ENCODE data around the gene MED27. TPM values are rescaled to one million over a fixed set of nuclear protein-coding genes. Genes with fewer than 3 reads are reported as not detected.

The MED27 gene
- total and polyA plus RNA-seq, 2 of the 4 experiments (the other 2 are of a cell fraction) = 50.2 to 63.4 TPM

DNA sequence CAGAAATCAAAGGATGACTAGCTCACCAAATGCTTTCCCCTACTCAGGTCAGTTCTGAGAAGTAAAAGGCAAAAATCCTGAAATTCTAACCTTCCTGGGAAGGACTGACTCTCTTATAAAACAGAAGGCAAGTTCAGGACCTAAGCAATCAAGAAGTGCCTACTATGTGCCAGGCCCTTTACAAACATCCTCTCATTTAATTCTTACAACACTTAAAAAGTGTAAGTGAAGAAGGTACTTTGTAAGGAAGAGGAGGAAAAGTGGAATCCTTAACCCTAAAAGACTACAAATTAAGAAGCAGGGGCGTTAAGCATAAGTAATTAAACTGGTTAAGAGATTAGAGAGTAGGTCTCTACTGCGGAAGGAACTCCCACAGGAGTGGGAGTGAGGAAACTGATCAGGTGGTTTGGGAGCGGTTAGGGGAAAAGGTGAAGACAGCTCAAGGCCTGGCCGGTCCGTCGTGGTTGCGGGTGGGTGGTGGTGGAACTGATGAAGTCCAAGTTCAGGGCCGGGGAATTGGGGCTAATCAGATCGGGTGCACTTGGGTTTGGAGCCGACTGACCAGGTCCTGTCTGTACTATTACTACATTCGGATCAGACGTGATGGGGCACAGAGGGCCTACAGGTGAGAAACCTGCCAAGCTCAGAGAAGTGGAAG lies 839 bp downstream of the MED27 start:
- peaks cover 6% of the 10 kb centered on the region for H3K36me3 ChIP-seq (ENCODE audit: control insufficient read depth, insufficient read depth, low read length)
- ATAC-seq (ENCODE audit: low read depth) = no peak
- peak overlapping the region; percentile 47; the same call in 1 of the 2 replicates for H4K91ac ChIP-seq (ENCODE audit: insufficient read depth, low read depth, low read length)
- H2BK120ac ChIP-seq (ENCODE audit: low read depth, low read length) = no peak overlapping the region
- peak overlapping the region; percentile 67 to 88 for H4K8ac ChIP-seq (ENCODE audit: low read depth in 2 of 2, low read length in 2 of 2)
- peak overlapping the region; percentile 76 for H3K23ac ChIP-seq (ENCODE audit: low read depth, low read length)
- no peak for DNase-seq
- POLR2A ChIA-PET (ENCODE audit: unreplicated experiment) = interaction anchor here (0.6 kb wide), 1 partner anchor 148 kb away, joined by 3 read pairs; no protein-coding TSS in a partner anchor
- no peak overlapping the region for H4K5ac ChIP-seq (ENCODE audit: low read depth, low read length)
- H2BK5ac ChIP-seq (ENCODE audit: low read depth, low read length, poor library complexity, severe bottlenecking) = peak overlapping the region; percentile 0
- H2BK15ac ChIP-seq (ENCODE audit: low read depth, low read length) = no peak overlapping the region
- no peak overlapping the region for H2BK20ac ChIP-seq (ENCODE audit: low read depth, low read length)
- in situ Hi-C loops (cut with MboI; ENCODE audit: low sequenced_read_pairs) = no loop called here
- H3K4ac ChIP-seq (ENCODE audit: low read depth, low read length) = peak overlapping the region; percentile 80
- H4K20me1 ChIP-seq (ENCODE audit: insufficient read depth, low read length) = peaks cover 13% of the 10 kb centered on the region; the same call in 1 of the 2 replicates
- no TSS peak for BruUV-seq (replicated peaks)
- H2AFZ ChIP-seq (replicated peaks; ENCODE audit: low read length, poor library complexity) = peak overlapping the region; percentile 65
- dilution Hi-C loops (cut with HindIII; ENCODE audit: low sequenced_read_pairs, unreplicated experiment) = no loop called here
- WGBS, 2 experiments (ENCODE audit: extremely low coverage in 2 of 2, insufficient read length in 1 of 2) = 0% methylated on average over 4 of the region's 12 CpGs; no CpG with 5 or more reads in 1 of the 2 experiments
- TF ChIP-seq RFX5 (IDR thresholded peaks at IDR 0.05; ENCODE audit: low read depth, low read length) (no peak), MXI1 (IDR thresholded peaks at IDR 0.05; ENCODE audit: borderline replicate concordance, low read depth, low read length) (no peak), POLR2A (IDR thresholded peaks at IDR 0.05; ENCODE audit: low read depth, low read length) (peak; percentile 38; the same call in 1 of the 2 replicates)
- peak overlapping the region; percentile 57 for H3K4me3 ChIP-seq (ENCODE audit: insufficient read depth, low read depth, low read length)
- H3K27ac ChIP-seq (ENCODE audit: insufficient read depth, low read length) = peak overlapping the region; percentile 60
- H3K4me2 ChIP-seq (ENCODE audit: low read depth, low read length) = peak overlapping the region; percentile 93
- peaks cover 6% of the 10 kb centered on the region for H3K4me1 ChIP-seq (ENCODE audit: control insufficient read depth, insufficient read depth, low read length)
- no peak overlapping the region for H3K18ac ChIP-seq (ENCODE audit: low read depth, low read length)
- peak overlapping the region; percentile 90 for H2AK9ac ChIP-seq (replicated peaks; ENCODE audit: low read depth, low read length, poor library complexity)
- H3K14ac ChIP-seq (replicated peaks; ENCODE audit: low read depth, low read length) = peak overlapping the region; percentile 77
- intact Hi-C loops (cut with micrococcal nuclease) = loop anchor here (5.0 kb wide), 1 partner anchor 192 kb away; no protein-coding TSS in a partner anchor
- peak overlapping the region; percentile 74 for H2AK5ac ChIP-seq (ENCODE audit: low read depth, low read length)
- H3K56ac ChIP-seq (ENCODE audit: extremely low read depth, insufficient read depth, low read length) = peak overlapping the region; percentile 57; the same call in 1 of the 2 replicates
- no peaks in the 10 kb centered on the region for H3K9me3 ChIP-seq (ENCODE audit: control insufficient read depth, insufficient read depth, low read length)
- no peaks in the 10 kb centered on the region; the same call in 1 of the 2 replicates for H3K9me1 ChIP-seq (ENCODE audit: insufficient read depth, low read length)
- no peaks in the 10 kb centered on the region for H3K27me3 ChIP-seq (ENCODE audit: control insufficient read depth, insufficient read depth, low read length)
- CTCF ChIA-PET = no interaction called here
- peaks cover 34 to 44% of the 10 kb centered on the region in 2 experiments for H3K79me1 ChIP-seq (ENCODE audit: low read depth in 1 of 2, low read length in 2 of 2)
- H3K9ac ChIP-seq (ENCODE audit: low read depth, low read length) = peak overlapping the region; percentile 66
